ENCODE results near the gene PHLDA2. TPM values are rescaled to one million over a fixed set of nuclear protein-coding genes. Genes with fewer than 3 reads are reported as not detected.
A peak's percentile ranks its signal among the peaks of the same experiment; 100 is the strongest.

Gene PHLDA2, protein sequence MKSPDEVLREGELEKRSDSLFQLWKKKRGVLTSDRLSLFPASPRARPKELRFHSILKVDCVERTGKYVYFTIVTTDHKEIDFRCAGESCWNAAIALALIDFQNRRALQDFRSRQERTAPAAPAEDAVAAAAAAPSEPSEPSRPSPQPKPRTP
- 0.16 and 1.0 TPM in 2 replicates for total RNA-seq (2014; rRNA removed; shearing (Covaris generic))
- 0.34 and 0.50 TPM in 2 replicates for total RNA-seq (2022)
- Bru-seq, nascent RNA = percentile 35 among the genes with signal in this experiment
- BruChase-seq, experiment 1, labeled RNA remaining after a 6-hour chase = percentile 28 among the genes with signal in this experiment
- BruChase-seq, experiment 2, labeled RNA remaining after a 2-hour chase = percentile 47 among the genes with signal in this experiment
- long read RNA-seq = 0 reads

DNA sequence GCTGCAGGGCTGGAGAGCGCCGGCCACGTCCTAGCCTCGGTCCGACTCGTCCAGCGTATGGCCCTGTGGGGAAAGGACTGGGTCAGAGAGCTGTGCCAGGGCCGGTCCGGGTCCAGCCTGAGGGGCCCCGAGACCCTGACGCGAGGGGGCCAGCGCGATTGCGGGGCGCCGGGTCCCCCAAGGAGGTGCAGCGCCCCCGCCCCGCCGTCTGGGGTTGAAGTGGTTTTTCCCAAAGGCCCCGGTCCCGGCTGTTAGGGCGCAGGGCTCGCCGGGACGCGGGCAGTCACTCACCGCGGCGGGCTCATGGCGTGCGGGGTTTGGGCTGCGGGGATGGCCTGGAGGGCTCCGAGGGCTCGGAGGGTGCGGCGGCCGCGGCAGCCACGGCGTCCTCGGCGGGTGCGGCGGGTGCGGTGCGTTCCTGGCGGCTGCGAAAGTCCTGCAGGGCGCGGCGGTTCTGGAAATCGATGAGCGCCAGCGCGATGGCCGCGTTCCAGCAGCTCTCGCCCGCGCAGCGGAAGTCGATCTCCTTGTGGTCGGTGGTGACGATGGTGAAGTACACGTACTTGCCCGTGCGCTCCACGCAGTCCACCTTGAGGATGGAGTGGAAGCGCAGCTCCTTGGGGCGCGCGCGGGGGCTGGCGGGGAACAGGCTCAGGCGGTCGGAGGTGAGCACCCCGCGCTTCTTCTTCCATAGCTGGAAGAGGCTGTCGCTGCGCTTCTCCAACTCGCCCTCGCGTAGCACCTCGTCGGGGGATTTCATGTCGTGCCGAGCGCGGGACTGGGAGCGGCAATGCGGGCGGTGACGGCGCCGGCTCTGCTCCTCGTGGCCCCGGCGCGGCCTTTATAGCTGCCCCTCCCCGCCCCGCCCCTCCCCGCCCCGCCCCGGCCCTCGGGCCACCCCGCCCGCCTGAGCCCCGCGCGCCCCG lies at the start of gene PHLDA2:
TSS of gene PHLDA2 (minus strand) at position 816 of the 926 bp plus-strand sequence. CDS start at position 760, 56 bp downstream.
- H3K36me3 ChIP-seq (ENCODE audit: insufficient read depth, low read length) = no peaks in the 10 kb centered on the region
- POLR2A ChIA-PET = no interaction called here
- no peaks in the 10 kb centered on the region for H3K79me2 ChIP-seq (ENCODE audit: insufficient read depth, low read depth, low read length)
- no peak within 1 kb of the TSS for H2AFZ ChIP-seq (ENCODE audit: low read length)
- no peak for DNase-seq (ENCODE audit: low spot score)
- no peaks in the 10 kb centered on the region for H3K9me3 ChIP-seq (ENCODE audit: low read length)
- H3K4me3 ChIP-seq (ENCODE audit: low read depth, low read length, poor library complexity, severe bottlenecking) = no peak within 1 kb of the TSS
- intact Hi-C loops (cut with micrococcal nuclease; ENCODE audit: unreplicated experiment) = no loop called here
- H3K9me2 ChIP-seq (ENCODE audit: insufficient read depth, low read length) = no peaks in the 10 kb centered on the region
- peak within 1 kb of the TSS; percentile 33; the same call in 1 of the 2 replicates for H3K4me2 ChIP-seq (ENCODE audit: low read length)
- TF ChIP-seq EZH2phosphoT487 (IDR thresholded peaks at IDR 0.05; ENCODE audit: borderline replicate concordance, low read depth, low read length) = no peak
- TF ChIP-seq, protein P1, sequence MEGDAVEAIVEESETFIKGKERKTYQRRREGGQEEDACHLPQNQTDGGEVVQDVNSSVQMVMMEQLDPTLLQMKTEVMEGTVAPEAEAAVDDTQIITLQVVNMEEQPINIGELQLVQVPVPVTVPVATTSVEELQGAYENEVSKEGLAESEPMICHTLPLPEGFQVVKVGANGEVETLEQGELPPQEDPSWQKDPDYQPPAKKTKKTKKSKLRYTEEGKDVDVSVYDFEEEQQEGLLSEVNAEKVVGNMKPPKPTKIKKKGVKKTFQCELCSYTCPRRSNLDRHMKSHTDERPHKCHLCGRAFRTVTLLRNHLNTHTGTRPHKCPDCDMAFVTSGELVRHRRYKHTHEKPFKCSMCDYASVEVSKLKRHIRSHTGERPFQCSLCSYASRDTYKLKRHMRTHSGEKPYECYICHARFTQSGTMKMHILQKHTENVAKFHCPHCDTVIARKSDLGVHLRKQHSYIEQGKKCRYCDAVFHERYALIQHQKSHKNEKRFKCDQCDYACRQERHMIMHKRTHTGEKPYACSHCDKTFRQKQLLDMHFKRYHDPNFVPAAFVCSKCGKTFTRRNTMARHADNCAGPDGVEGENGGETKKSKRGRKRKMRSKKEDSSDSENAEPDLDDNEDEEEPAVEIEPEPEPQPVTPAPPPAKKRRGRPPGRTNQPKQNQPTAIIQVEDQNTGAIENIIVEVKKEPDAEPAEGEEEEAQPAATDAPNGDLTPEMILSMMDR (conservative IDR thresholded peaks at IDR 0.05; ENCODE audit: low read length) = no peak
- no peak within 1 kb of the TSS for H3K27ac ChIP-seq (ENCODE audit: low read depth, low read length, poor library complexity, severe bottlenecking)
- CTCF ChIA-PET (ENCODE audit: unreplicated experiment) = no interaction called here
- no peaks in the 10 kb centered on the region for H3K4me1 ChIP-seq (ENCODE audit: insufficient read depth, low read length, poor library complexity, severe bottlenecking)
- H4K20me1 ChIP-seq (ENCODE audit: insufficient read depth, low read length) = no peaks in the 10 kb centered on the region
- BruUV-seq (replicated peaks) = no TSS peak

DNA sequence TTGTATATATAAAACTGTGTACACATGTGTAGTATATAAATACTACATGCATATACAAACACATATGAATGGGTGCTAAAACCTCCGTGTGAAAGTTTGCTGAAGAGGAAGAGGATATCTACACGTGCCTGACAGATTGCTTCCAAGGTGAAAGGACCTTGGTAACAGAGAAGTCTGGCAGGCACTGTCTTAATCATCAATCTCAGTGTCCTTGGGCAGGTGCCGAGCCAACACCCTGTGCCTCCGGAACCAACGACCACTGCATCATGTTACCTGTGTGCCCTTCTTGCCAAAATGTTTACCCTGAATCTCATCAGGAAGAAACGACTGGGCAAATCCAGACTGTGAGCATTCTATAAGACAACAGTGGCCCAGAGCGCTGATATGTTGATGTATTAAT lies 47.9 kb upstream of the PHLDA2 start:
- H3K27ac ChIP-seq (ENCODE audit: low read depth, low read length, poor library complexity, severe bottlenecking) = no peak overlapping the region
- no peak overlapping the region for H3K4me2 ChIP-seq (ENCODE audit: low read length)
- H2AFZ ChIP-seq (ENCODE audit: low read length) = no peak overlapping the region
- peaks cover 28% of the 10 kb centered on the region for H4K20me1 ChIP-seq (ENCODE audit: insufficient read depth, low read length)
- TF ChIP-seq, protein P1 (conservative IDR thresholded peaks at IDR 0.05; ENCODE audit: low read length) = no peak
- no peak for TF ChIP-seq EZH2phosphoT487 (IDR thresholded peaks at IDR 0.05; ENCODE audit: borderline replicate concordance, low read depth, low read length)
- ChIA-PET CTCF (ENCODE audit: unreplicated experiment) (no interaction called here), POLR2A (no interaction called here)
- intact Hi-C loops (cut with micrococcal nuclease; ENCODE audit: unreplicated experiment) = no loop called here
- H3K9me3 ChIP-seq (ENCODE audit: low read length) = no peaks in the 10 kb centered on the region
- peaks cover 94% of the 10 kb centered on the region for H3K36me3 ChIP-seq (ENCODE audit: insufficient read depth, low read length)
- DNase-seq (ENCODE audit: low spot score) = no peak
- no peak overlapping the region for H3K4me3 ChIP-seq (ENCODE audit: low read depth, low read length, poor library complexity, severe bottlenecking)
- no peaks in the 10 kb centered on the region for H3K9me2 ChIP-seq (ENCODE audit: insufficient read depth, low read length)
- peaks cover 71% of the 10 kb centered on the region for H3K79me2 ChIP-seq (ENCODE audit: insufficient read depth, low read depth, low read length)
- no peaks in the 10 kb centered on the region for H3K4me1 ChIP-seq (ENCODE audit: insufficient read depth, low read length, poor library complexity, severe bottlenecking)
- no TSS peak for BruUV-seq (replicated peaks)

All from OCI-LY7 (cell line).